ENCODE measurements around the gene EN1. TPM values are rescaled to one million over a fixed set of nuclear protein-coding genes. Genes with fewer than 3 reads are reported as not detected.

The EN1 gene
- total RNA-seq, 3 donors from 2014 or later = not detected

GRCh38 chr2:118837621-118838020 lies 9.8 kb downstream of the EN1 start:
- H3K4me3 ChIP-seq = no peak overlapping the region
- DNase-seq = no peak
- H3K36me3 ChIP-seq (ENCODE audit: low read depth) = no peaks in the 10 kb centered on the region
- peaks cover 13% of the 10 kb centered on the region for H3K4me1 ChIP-seq (ENCODE audit: low read depth)
- intact Hi-C loops (cut with DNase I, micrococcal nuclease) = no loop called here
- H3K9me3 ChIP-seq = no peaks in the 10 kb centered on the region
- no peak for ATAC-seq
- TF ChIP-seq CTCF (IDR thresholded peaks at IDR 0.05) = no peak

GRCh38 chr2:118837067-118837466 lies 10.4 kb downstream of the EN1 start:
- DNase-seq = no peak
- Histone ChIP-seq H3K9me3 (no peaks in the 10 kb centered on the region), H3K36me3 (ENCODE audit: low read depth) (no peaks in the 10 kb centered on the region), H3K4me1 (ENCODE audit: low read depth) (peaks cover 13% of the 10 kb centered on the region), H3K4me3 (no peak overlapping the region)
- no peak for TF ChIP-seq CTCF (IDR thresholded peaks at IDR 0.05)
- ATAC-seq = no peak
- intact Hi-C loops (cut with DNase I, micrococcal nuclease) = no loop called here

- Histone ChIP-seq H3K36me3 (ENCODE audit: low read depth) (no peaks in the 10 kb centered on the region), H3K4me1 (ENCODE audit: low read depth) (peaks cover 13% of the 10 kb centered on the region), H3K9me3 (no peaks in the 10 kb centered on the region), H3K4me3 (no peak overlapping the region)
- ATAC-seq = no peak
- no peak for TF ChIP-seq CTCF (IDR thresholded peaks at IDR 0.05)
- no peak for DNase-seq
- intact Hi-C loops (cut with DNase I, micrococcal nuclease) = no loop called here
Measured at GRCh38 chr2:118836411-118836930, 11.0 kb downstream of the EN1 start.

- no peak for TF ChIP-seq CTCF (IDR thresholded peaks at IDR 0.05)
- no peak for ATAC-seq
- intact Hi-C loops (cut with DNase I, micrococcal nuclease) = no loop called here
- DNase-seq = no peak
- Histone ChIP-seq H3K9me3 (no peaks in the 10 kb centered on the region), H3K4me3 (no peak overlapping the region), H3K4me1 (ENCODE audit: low read depth) (peaks cover 13% of the 10 kb centered on the region), H3K36me3 (ENCODE audit: low read depth) (no peaks in the 10 kb centered on the region)
Measured at GRCh38 chr2:118835746-118836410, 11.6 kb downstream of the EN1 start.

- Histone ChIP-seq H3K4me3 (no peak overlapping the region), H3K4me1 (ENCODE audit: low read depth) (peaks cover 13% of the 10 kb centered on the region), H3K9me3 (no peaks in the 10 kb centered on the region), H3K36me3 (ENCODE audit: low read depth) (no peaks in the 10 kb centered on the region)
- no peak for TF ChIP-seq CTCF (IDR thresholded peaks at IDR 0.05)
- peak; percentile 17 for ATAC-seq
- intact Hi-C loops (cut with DNase I, micrococcal nuclease) = no loop called here
- DNase-seq = no peak
Measured at GRCh38 chr2:118834901-118835745, 12.3 kb downstream of the EN1 start.

All from mucosa of descending colon (tissue), 3 donors.